ENCODE measurements around the gene CETN1.

Gene CETN1

GRCh38 chr18:595571-595970 is 15.4 kb downstream of the CETN1 start (continued):
- TF ChIP-seq ZNF777 (tag by site-specific recombination; IDR thresholded peaks at IDR 0.05; ENCODE audit: borderline replicate concordance) (no peak), TRIM28 (IDR thresholded peaks at IDR 0.05; ENCODE audit: borderline replicate concordance, low read length) (no peak), ZNF560 (tag by site-specific recombination; IDR thresholded peaks at IDR 0.05; ENCODE audit: borderline replicate concordance) (no peak), ZNF623 (tag by site-specific recombination; IDR thresholded peaks at IDR 0.05) (no peak), MZF1 (tag by site-specific recombination; IDR thresholded peaks at IDR 0.05; ENCODE audit: borderline replicate concordance) (no peak)

DNA sequence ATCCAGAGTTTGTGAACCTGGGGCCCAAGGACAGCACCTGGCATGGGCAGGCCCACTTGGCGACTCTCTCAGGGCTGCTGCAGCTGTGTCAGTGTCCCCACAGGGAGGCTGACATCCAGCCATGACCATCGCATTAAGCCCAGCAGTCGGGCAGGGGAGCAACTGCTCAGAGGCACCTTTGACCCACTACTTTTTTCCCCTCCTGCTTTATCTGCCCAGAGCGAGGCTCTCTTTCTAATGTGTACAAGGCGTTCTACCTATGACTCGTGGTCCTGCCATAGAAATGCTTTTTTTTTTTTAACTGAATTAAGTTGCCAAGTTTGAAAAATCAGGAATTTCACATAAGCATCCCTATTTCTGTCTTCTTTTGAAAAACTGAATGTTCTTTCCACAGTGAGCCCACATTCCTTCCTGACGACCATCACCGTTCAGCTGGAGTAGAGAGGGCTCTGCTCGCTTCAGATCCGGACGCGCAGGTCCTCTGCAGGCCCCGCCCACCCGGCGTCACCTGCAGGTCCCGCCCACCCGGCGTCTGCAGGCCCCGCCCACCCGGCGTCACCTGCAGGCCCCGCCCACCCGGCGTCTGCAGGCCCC is 16.2 kb downstream of the CETN1 start:
- Histone ChIP-seq H3K4me3 (ENCODE audit: low read depth, low read length) (no peak overlapping the region), H3K9me3 (ENCODE audit: control insufficient read depth, insufficient read depth, low read depth, low read length) (no peaks in the 10 kb centered on the region), H3K36me3 (ENCODE audit: control insufficient read depth in 2 of 2, insufficient read depth in 1 of 2, low read length in 2 of 2) (no peaks in the 10 kb centered on the region), H3K4me1 (ENCODE audit: control insufficient read depth, insufficient read depth, low read length) (peaks cover 14% of the 10 kb centered on the region), H3K27ac (ENCODE audit: extremely low read depth, low read depth, low read length) (no peak overlapping the region)
- POLR2A ChIA-PET = interaction anchor here (0.7 kb wide), 2 partner anchors 92 to 370 kb away, joined by 3 read pairs; no protein-coding TSS in a partner anchor
- CTCF ChIA-PET = interaction anchor here (0.9 to 2.1 kb wide), 8 partner anchors 12 to 300 kb away, joined by 3 to 12 read pairs (median 4); no protein-coding TSS in a partner anchor
- no peak for TF ChIP-seq ZNF223 (tag by site-specific recombination; IDR thresholded peaks at IDR 0.05)
- peak; percentile 34; the same call in 1 of the 2 replicates for TF ChIP-seq SP3 (tag by site-specific recombination; IDR thresholded peaks at IDR 0.05)
- TF ChIP-seq, protein P1, sequence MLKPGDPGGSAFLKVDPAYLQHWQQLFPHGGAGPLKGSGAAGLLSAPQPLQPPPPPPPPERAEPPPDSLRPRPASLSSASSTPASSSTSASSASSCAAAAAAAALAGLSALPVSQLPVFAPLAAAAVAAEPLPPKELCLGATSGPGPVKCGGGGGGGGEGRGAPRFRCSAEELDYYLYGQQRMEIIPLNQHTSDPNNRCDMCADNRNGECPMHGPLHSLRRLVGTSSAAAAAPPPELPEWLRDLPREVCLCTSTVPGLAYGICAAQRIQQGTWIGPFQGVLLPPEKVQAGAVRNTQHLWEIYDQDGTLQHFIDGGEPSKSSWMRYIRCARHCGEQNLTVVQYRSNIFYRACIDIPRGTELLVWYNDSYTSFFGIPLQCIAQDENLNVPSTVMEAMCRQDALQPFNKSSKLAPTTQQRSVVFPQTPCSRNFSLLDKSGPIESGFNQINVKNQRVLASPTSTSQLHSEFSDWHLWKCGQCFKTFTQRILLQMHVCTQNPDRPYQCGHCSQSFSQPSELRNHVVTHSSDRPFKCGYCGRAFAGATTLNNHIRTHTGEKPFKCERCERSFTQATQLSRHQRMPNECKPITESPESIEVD (tag by site-specific recombination; IDR thresholded peaks at IDR 0.05) = no peak
- 0 out of 2 replicates have a peak, but pooled peaks have one; percentile 8 for TF ChIP-seq PRDM10 (tag by site-specific recombination; IDR thresholded peaks at IDR 0.05)
- TF ChIP-seq KLF9 (tag by site-specific recombination; IDR thresholded peaks at IDR 0.05; ENCODE audit: low read depth) = peak; percentile 29; the same call in 1 of the 2 replicates
- TF ChIP-seq IKZF3 (tag by site-specific recombination; IDR thresholded peaks at IDR 0.05) = no peak
- 0 out of 2 replicates have a peak, but pooled peaks have one; percentile 8 for TF ChIP-seq SP2 (tag by site-specific recombination; IDR thresholded peaks at IDR 0.05)

DNA sequence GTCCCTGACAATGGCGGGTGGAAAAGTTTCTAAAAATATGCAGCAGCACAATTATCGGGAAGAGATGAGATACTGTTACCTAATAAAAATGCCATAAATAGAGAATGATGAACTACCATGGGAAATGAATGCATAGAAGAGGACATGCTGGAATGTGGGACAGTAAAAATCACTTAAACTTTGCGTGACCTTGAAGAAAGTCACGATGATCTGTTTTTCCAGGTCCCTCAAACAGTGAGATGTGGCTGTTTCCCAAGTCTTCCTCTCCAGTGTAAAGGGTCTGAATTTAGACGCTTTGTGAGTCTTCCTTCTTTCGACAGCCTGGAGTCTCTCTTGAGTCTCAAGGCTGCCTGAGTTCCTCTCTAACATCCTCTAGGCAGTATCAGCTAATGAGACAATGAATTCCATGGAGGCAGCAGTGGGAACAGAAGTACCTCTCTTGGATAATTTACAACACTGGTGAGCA is 18.0 kb downstream of the CETN1 start:
- ChIA-PET CTCF (interaction anchor here (0.7 to 2.1 kb wide), 7 partner anchors 9 to 307 kb away, joined by 3 to 12 read pairs (median 4); no protein-coding TSS in a partner anchor), POLR2A (no interaction called here)
- no peak overlapping the region for H3K4me3 ChIP-seq (ENCODE audit: low read depth, low read length)
- peaks cover 14% of the 10 kb centered on the region for H3K4me1 ChIP-seq (ENCODE audit: control insufficient read depth, insufficient read depth, low read length)
- H3K27ac ChIP-seq (ENCODE audit: extremely low read depth, low read depth, low read length) = no peak overlapping the region
- no peaks in the 10 kb centered on the region for H3K36me3 ChIP-seq (ENCODE audit: control insufficient read depth in 2 of 2, insufficient read depth in 1 of 2, low read length in 2 of 2)
- no peaks in the 10 kb centered on the region for H3K9me3 ChIP-seq (ENCODE audit: control insufficient read depth, insufficient read depth, low read depth, low read length)
- TF ChIP-seq INSM2 (tag by site-specific recombination; IDR thresholded peaks at IDR 0.05) (no peak), ZNF521 (tag by site-specific recombination; IDR thresholded peaks at IDR 0.05) (no peak), BCL11B (tag by site-specific recombination; IDR thresholded peaks at IDR 0.05; ENCODE audit: low read depth) (no peak), ZNF239 (tag by site-specific recombination; IDR thresholded peaks at IDR 0.05) (no peak), ZEB2 (tag by site-specific recombination; IDR thresholded peaks at IDR 0.05) (0 out of 2 replicates have a peak, but pooled peaks have one; percentile 24)
- TF ChIP-seq, protein P2, sequence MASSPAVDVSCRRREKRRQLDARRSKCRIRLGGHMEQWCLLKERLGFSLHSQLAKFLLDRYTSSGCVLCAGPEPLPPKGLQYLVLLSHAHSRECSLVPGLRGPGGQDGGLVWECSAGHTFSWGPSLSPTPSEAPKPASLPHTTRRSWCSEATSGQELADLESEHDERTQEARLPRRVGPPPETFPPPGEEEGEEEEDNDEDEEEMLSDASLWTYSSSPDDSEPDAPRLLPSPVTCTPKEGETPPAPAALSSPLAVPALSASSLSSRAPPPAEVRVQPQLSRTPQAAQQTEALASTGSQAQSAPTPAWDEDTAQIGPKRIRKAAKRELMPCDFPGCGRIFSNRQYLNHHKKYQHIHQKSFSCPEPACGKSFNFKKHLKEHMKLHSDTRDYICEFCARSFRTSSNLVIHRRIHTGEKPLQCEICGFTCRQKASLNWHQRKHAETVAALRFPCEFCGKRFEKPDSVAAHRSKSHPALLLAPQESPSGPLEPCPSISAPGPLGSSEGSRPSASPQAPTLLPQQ (tag by site-specific recombination; IDR thresholded peaks at IDR 0.05) = no peak
- TF ChIP-seq, protein P3, sequence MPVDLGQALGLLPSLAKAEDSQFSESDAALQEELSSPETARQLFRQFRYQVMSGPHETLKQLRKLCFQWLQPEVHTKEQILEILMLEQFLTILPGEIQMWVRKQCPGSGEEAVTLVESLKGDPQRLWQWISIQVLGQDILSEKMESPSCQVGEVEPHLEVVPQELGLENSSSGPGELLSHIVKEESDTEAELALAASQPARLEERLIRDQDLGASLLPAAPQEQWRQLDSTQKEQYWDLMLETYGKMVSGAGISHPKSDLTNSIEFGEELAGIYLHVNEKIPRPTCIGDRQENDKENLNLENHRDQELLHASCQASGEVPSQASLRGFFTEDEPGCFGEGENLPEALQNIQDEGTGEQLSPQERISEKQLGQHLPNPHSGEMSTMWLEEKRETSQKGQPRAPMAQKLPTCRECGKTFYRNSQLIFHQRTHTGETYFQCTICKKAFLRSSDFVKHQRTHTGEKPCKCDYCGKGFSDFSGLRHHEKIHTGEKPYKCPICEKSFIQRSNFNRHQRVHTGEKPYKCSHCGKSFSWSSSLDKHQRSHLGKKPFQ (tag by site-specific recombination; IDR thresholded peaks at IDR 0.05) = no peak
